Activated CD4-positive, alpha-beta T cell treated with anti-CD3 and anti-CD28 coated beads, Interleukin-2, amount 10 ng/mL, durations not matched to agents 7 days and 5 days (primary cell): ENCODE results near the gene ISM1. TPM values are rescaled to one million over a fixed set of nuclear protein-coding genes. Genes with fewer than 3 reads are reported as not detected.
A peak's percentile ranks its signal among the peaks of the same experiment; 100 is the strongest.

Experiments
- CTCF ChIA-PET: fragments of 350-600 bp; sonication (Branson Sonifier 250); formaldehyde crosslinking; loops from one replicate; lab custom pipeline; 2021; ENCODE audit warnings: antibody characterized with exemption; lab: Charles Lee
- POLR2A ChIA-PET: fragments of 350-600 bp; sonication (Branson Sonifier 250); formaldehyde crosslinking; loops from one replicate; lab custom pipeline; 2021; ENCODE audit warnings: antibody characterized with exemption; lab: Charles Lee
- DNase-seq: peaks from one replicate; pipeline ENCODE4 v3.0.0-alpha.2; 2020
- H3K27ac Mint-ChIP-seq: one replicate; pipeline ENCODE4 v1.8.0; 2021; ENCODE audit warnings: mild to moderate bottlenecking, moderate library complexity, mixed read lengths
- H3K27me3 Mint-ChIP-seq: one replicate; pipeline ENCODE4 v1.8.0; 2021; ENCODE audit warnings: mixed read lengths
- H3K36me3 Mint-ChIP-seq: one replicate; pipeline ENCODE4 v1.8.0; 2021; ENCODE audit warnings: low read depth, mixed read lengths
- H3K4me1 Mint-ChIP-seq: one replicate; pipeline ENCODE4 v1.8.0; 2021; ENCODE audit warnings: mixed read lengths
- H3K4me3 Mint-ChIP-seq: one replicate; pipeline ENCODE4 v1.8.0; 2021; ENCODE audit warnings: mild to moderate bottlenecking, moderate library complexity, mixed read lengths
- H3K9me3 Mint-ChIP-seq: one replicate; pipeline ENCODE4 v1.8.0; 2021; ENCODE audit warnings: mixed read lengths
- total RNA-seq, 2 experiments: library from RNA; stranded (reverse); gene quantifications; one replicate each; pipeline ENCODE4 v1.2.3, GENCODE V29; 2021

The ISM1 gene
- total RNA-seq, 2 experiments from 2014 or later, result 1.3 to 1.4 TPM

GRCh38 chr20:13321416-13321815 lies 100.3 kb downstream of the ISM1 start:
- peaks cover 5% of the 10 kb centered on the region for H3K27me3 Mint-ChIP-seq
- H3K36me3 Mint-ChIP-seq, result no peaks in the 10 kb centered on the region
- peaks cover 4% of the 10 kb centered on the region for H3K4me1 Mint-ChIP-seq
- H3K9me3 Mint-ChIP-seq, result peaks cover 3% of the 10 kb centered on the region
- CTCF ChIA-PET, result no interaction called here
- no peak for DNase-seq
- no peak overlapping the region for H3K27ac Mint-ChIP-seq
- H3K4me3 Mint-ChIP-seq, result no peak overlapping the region
- POLR2A ChIA-PET, result no interaction called here

DNA sequence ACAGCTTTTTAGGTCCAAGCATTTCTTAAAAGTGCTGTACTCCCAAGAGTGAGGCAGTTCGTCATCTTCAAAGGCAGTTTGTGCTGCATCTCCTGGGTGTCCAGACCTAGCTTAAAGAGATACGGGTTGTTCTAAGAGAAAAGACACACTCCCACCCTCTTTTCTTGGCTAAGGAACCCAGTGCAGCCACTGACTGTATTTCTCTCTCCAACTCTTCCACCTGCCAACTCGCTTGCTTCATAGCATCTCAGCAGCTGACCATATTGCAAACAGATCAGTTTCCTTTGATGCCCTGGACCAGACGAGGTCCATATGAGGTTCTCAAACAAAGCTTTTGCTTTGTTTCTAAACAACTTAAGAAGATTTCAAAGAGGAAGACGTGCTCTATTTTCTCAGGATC lies 101.1 kb downstream of the ISM1 start:
- no peak overlapping the region for H3K27ac Mint-ChIP-seq
- ChIA-PET POLR2A (no interaction called here), CTCF (no interaction called here)
- DNase-seq, result no peak
- peaks cover 4% of the 10 kb centered on the region for H3K4me1 Mint-ChIP-seq
- peaks cover 5% of the 10 kb centered on the region for H3K27me3 Mint-ChIP-seq
- H3K4me3 Mint-ChIP-seq, result no peak overlapping the region
- H3K9me3 Mint-ChIP-seq, result peaks cover 3% of the 10 kb centered on the region
- H3K36me3 Mint-ChIP-seq, result no peaks in the 10 kb centered on the region

DNA sequence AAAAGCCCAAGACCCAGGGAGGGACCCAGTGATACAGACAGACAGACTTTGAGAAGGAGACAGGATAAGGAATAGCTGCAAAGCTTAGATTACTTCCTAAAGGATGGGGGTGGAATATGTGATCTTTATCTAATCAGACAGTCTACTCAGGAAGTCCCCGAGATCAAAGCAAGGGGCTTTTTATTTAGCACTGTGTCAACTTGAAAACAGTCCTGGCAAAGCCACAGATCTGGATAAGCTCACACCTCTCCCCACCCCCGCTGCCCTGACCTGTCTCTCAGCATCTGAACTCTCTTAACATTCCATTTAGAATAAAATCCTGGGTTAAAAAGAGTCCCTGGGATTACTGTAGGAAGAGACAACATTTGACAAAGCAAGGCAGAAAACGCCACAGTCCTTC lies 101.5 kb downstream of the ISM1 start:
- H3K9me3 Mint-ChIP-seq, result peaks cover 3% of the 10 kb centered on the region
- POLR2A ChIA-PET, result no interaction called here

DNA sequence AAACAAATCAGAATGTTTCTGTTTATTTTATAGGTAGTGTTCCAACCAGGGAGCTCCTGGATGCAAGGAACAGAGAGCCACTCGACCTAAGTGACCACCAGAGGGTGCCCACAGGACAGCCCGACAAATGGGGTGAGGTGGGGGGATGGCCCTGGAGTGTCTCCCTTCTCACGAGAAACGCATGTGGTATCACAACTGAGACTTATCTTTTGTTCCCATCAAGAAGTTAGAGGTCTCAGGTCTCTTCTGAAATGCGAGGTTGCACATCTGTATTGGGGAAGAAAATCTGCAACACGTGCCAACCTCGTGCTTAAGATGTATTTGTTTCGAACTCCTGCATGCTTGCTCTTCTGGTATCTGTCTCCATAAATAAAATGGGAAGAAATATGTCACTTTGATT lies 104.0 kb downstream of the ISM1 start:
- no peak overlapping the region for H3K4me3 Mint-ChIP-seq
- no peaks in the 10 kb centered on the region for H3K36me3 Mint-ChIP-seq
- DNase-seq, result no peak
- H3K27ac Mint-ChIP-seq, result no peak overlapping the region
- peaks cover 4% of the 10 kb centered on the region for H3K4me1 Mint-ChIP-seq
- H3K9me3 Mint-ChIP-seq, result peaks cover 3% of the 10 kb centered on the region
- peaks cover 8% of the 10 kb centered on the region for H3K27me3 Mint-ChIP-seq
- ChIA-PET CTCF (interaction anchor here (1.3 kb wide), 1 partner anchor 17 kb away, joined by 3 read pairs; no protein-coding TSS in a partner anchor), POLR2A (interaction anchor here (0.6 kb wide), 1 partner anchor 18 kb away, joined by 3 read pairs; no protein-coding TSS in a partner anchor)

More for the DNA sequence above, 101.5 kb downstream of the ISM1 start:
- CTCF ChIA-PET, result no interaction called here
- Mint-ChIP-seq H3K27me3 (peaks cover 3% of the 10 kb centered on the region), H3K4me1 (peaks cover 4% of the 10 kb centered on the region), H3K36me3 (no peaks in the 10 kb centered on the region), H3K4me3 (no peak overlapping the region), H3K27ac (no peak overlapping the region)
- no peak for DNase-seq

DNA sequence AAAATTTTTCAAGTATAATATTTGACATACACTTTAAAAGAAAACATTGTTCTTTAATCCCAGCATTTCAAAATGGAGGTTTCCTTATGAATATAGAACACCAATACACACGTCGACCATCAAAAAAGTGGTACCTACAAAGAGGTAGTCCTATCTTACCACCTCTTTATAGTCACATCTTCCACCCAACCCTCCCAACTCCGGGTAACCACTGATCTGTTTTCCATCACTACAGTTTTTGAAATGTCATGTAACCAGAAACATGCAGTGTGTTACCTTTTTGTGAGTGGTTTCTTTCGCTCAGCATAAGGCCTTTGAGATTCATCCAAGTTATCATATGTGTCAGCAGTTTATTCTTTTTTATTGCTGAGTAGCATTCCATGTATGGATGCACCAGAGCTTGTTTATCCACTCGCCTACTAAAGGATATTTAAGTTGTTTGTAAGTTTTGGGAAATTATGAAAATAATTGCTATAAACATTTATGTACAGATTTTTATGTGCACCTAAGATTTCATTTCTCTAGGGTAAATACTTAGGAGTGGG lies 104.8 kb downstream of the ISM1 start:
- H3K36me3 Mint-ChIP-seq, result no peaks in the 10 kb centered on the region
- no peak overlapping the region for H3K4me3 Mint-ChIP-seq
- H3K9me3 Mint-ChIP-seq, result peaks cover 3% of the 10 kb centered on the region
- ChIA-PET POLR2A (no interaction called here), CTCF (no interaction called here)
- H3K27me3 Mint-ChIP-seq, result peaks cover 8% of the 10 kb centered on the region
- H3K4me1 Mint-ChIP-seq, result peaks cover 4% of the 10 kb centered on the region
- H3K27ac Mint-ChIP-seq, result no peak overlapping the region
- no peak for DNase-seq

DNA sequence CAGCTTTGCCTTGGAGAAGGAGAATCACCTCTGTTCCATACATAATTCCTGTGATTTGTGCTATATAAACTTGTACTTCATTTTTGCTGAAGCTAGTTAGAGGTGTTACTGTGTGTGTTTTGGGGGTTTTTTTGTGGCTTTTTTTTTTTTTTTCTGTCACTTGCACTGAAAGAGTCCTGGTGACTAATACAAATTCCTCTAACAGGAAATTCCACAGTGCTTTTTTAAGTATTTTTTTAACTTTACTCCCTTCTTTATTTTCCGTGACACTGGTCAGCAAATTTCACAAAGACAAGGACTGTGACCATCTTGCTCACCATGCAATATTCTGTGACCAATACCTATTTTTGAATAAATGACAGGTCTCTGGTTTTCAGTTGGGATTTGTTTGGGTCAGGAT lies 110.5 kb downstream of the ISM1 start:
- H3K4me1 Mint-ChIP-seq, result no peaks in the 10 kb centered on the region
- no peak for DNase-seq
- H3K4me3 Mint-ChIP-seq, result no peak overlapping the region
- no peak overlapping the region for H3K27ac Mint-ChIP-seq
- H3K27me3 Mint-ChIP-seq, result peaks cover 5% of the 10 kb centered on the region
- no peaks in the 10 kb centered on the region for H3K36me3 Mint-ChIP-seq
- ChIA-PET POLR2A (no interaction called here), CTCF (no interaction called here)
- H3K9me3 Mint-ChIP-seq, result peaks cover 2% of the 10 kb centered on the region

GRCh38 chr20:13333036-13333435 lies 112.0 kb downstream of the ISM1 start:
- Mint-ChIP-seq H3K27me3 (peaks cover 2% of the 10 kb centered on the region), H3K9me3 (peaks cover 2% of the 10 kb centered on the region), H3K27ac (no peak overlapping the region), H3K4me3 (no peak overlapping the region), H3K4me1 (no peaks in the 10 kb centered on the region), H3K36me3 (no peaks in the 10 kb centered on the region)
- CTCF ChIA-PET, result no interaction called here
- no peak for DNase-seq
- POLR2A ChIA-PET, result no interaction called here

DNA sequence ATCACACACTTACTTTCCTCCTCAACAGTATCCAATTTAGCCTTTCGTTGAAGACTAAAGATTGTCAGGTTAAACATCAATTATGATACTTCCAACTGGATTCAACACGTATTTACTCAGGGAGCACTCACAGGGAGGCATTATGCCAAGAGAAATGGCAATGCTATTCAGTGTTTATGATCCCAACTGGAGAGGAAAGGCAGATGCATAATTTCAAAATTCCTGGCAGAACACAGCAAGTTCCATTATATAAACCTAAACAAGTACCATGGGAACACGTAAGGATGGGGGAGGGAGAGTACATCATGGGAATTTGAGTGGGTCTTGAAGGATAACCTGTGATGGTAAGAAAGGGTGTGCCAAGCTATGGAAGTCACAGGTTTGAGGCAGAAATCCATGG lies 112.7 kb downstream of the ISM1 start:
- CTCF ChIA-PET, result no interaction called here
- POLR2A ChIA-PET, result no interaction called here
- peak overlapping the region; percentile 69 for H3K27ac Mint-ChIP-seq
- no peaks in the 10 kb centered on the region for H3K36me3 Mint-ChIP-seq
- no peak for DNase-seq
- no peak overlapping the region for H3K4me3 Mint-ChIP-seq
- H3K4me1 Mint-ChIP-seq, result no peaks in the 10 kb centered on the region
- H3K9me3 Mint-ChIP-seq, result peaks cover 2% of the 10 kb centered on the region
- no peaks in the 10 kb centered on the region for H3K27me3 Mint-ChIP-seq

- no peak for DNase-seq
- Mint-ChIP-seq H3K27ac (no peak overlapping the region), H3K36me3 (no peaks in the 10 kb centered on the region), H3K4me1 (no peaks in the 10 kb centered on the region), H3K9me3 (peaks cover 2% of the 10 kb centered on the region), H3K4me3 (no peak overlapping the region), H3K27me3 (no peaks in the 10 kb centered on the region)
- POLR2A ChIA-PET, result no interaction called here
- CTCF ChIA-PET, result no interaction called here
Observed at GRCh38 chr20:13336308-13337089, 115.4 kb downstream of the ISM1 start.

DNA sequence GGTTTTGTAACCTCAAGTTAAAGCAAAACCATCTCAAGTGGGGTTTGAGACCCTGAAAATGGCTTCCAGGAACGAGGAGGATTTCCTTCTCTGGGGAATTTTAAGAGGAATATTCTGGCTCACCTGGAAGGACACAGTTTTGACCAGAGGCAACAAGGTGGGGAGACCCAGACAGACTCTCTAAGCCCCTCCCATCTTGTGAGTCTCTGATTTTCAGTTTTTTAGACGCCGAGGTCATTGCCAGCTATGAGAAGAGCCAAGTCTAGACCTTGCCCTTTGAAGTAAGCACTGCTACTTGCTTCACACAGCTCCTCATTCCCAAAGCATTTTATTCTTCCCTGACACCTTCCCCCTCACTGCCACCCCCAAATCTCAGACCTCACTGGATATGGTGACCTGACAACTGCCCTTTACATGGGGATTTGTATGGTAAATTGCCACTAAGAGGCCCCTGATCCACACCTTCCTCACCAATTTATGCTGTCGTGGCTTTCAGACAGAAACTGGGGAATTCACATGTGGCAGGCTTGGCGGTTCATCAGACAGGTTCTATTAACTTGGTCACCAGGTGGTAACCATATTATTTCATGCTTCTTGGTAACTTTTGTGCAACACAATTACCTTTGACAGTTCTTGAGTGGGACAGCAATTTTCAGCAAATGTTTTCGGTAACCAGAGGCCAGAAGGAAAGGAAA lies 116.2 kb downstream of the ISM1 start:
- Mint-ChIP-seq H3K27ac (no peak overlapping the region), H3K9me3 (peaks cover 2% of the 10 kb centered on the region), H3K36me3 (no peaks in the 10 kb centered on the region), H3K4me3 (no peak overlapping the region), H3K27me3 (no peaks in the 10 kb centered on the region), H3K4me1 (no peaks in the 10 kb centered on the region)
- ChIA-PET POLR2A (no interaction called here), CTCF (no interaction called here)
- DNase-seq, result no peak

- no peak overlapping the region for H3K27ac Mint-ChIP-seq
- peaks cover 2% of the 10 kb centered on the region for H3K9me3 Mint-ChIP-seq
Observed at GRCh38 chr20:13338097-13338661, 117.1 kb downstream of the ISM1 start.

GRCh38 chr20:13338999-13339411 lies 117.9 kb downstream of the ISM1 start:
- no peak overlapping the region for H3K4me3 Mint-ChIP-seq
- ChIA-PET CTCF (no interaction called here), POLR2A (no interaction called here)
- H3K9me3 Mint-ChIP-seq, result no peaks in the 10 kb centered on the region
- DNase-seq, result no peak
- no peaks in the 10 kb centered on the region for H3K36me3 Mint-ChIP-seq
- no peak overlapping the region for H3K27ac Mint-ChIP-seq
- H3K4me1 Mint-ChIP-seq, result no peaks in the 10 kb centered on the region
- H3K27me3 Mint-ChIP-seq, result no peaks in the 10 kb centered on the region

More at GRCh38 chr20:13338097-13338661, 117.1 kb downstream of the ISM1 start:
- Mint-ChIP-seq H3K27me3 (no peaks in the 10 kb centered on the region), H3K4me1 (no peaks in the 10 kb centered on the region), H3K36me3 (no peaks in the 10 kb centered on the region), H3K4me3 (no peak overlapping the region)
- ChIA-PET CTCF (no interaction called here), POLR2A (no interaction called here)
- DNase-seq, result no peak

- Mint-ChIP-seq H3K4me3 (no peak overlapping the region), H3K27ac (no peak overlapping the region), H3K36me3 (no peaks in the 10 kb centered on the region), H3K27me3 (no peaks in the 10 kb centered on the region), H3K4me1 (no peaks in the 10 kb centered on the region), H3K9me3 (no peaks in the 10 kb centered on the region)
- DNase-seq, result no peak
- ChIA-PET CTCF (interaction anchor here (1.5 kb wide), 1 partner anchor 37 kb away, joined by 3 read pairs; no protein-coding TSS in a partner anchor), POLR2A (no interaction called here)
Observed at GRCh38 chr20:13340088-13340487, 119.0 kb downstream of the ISM1 start.
